ENCODE measurements around the gene DPY19L1.
"Not testable (repeated sequence)": the region's sequence is repeated elsewhere in the genome, so short reads cannot be mapped to it uniquely, and the experiment has no call there.

DPY19L1 gene

GRCh38 chr7:34982371-34983019 lies 54.8 kb downstream of the DPY19L1 start:
- no peak; the same call in 2 of the 3 replicates for ATAC-seq
- TF ChIP-seq PATZ1 (CRISPR knock-in tag; IDR thresholded peaks at IDR 0.05; ENCODE audit: borderline replicate concordance) (no peak), ESRRG (CRISPR knock-in tag; IDR thresholded peaks at IDR 0.05) (no peak), ZFP3 (CRISPR knock-in tag; IDR thresholded peaks at IDR 0.05) (no peak)

- ATAC-seq: not testable (repeated sequence)
Observed at GRCh38 chr7:34979124-34979523, 58.2 kb downstream of the DPY19L1 start.

- TF ChIP-seq GLIS3 (CRISPR knock-in tag; IDR thresholded peaks at IDR 0.05) (no peak), PATZ1 (CRISPR knock-in tag; IDR thresholded peaks at IDR 0.05; ENCODE audit: borderline replicate concordance) (no peak), ESRRG (CRISPR knock-in tag; IDR thresholded peaks at IDR 0.05) (no peak), ZFP3 (CRISPR knock-in tag; IDR thresholded peaks at IDR 0.05) (no peak), ZFP30 (CRISPR knock-in tag; IDR thresholded peaks at IDR 0.05) (no peak), CREB5 (CRISPR knock-in tag; IDR thresholded peaks at IDR 0.05; ENCODE audit: low read depth) (no peak), CSDC2 (CRISPR knock-in tag; IDR thresholded peaks at IDR 0.05) (no peak), SNAI2 (CRISPR knock-in tag; IDR thresholded peaks at IDR 0.05) (no peak), TOX (CRISPR knock-in tag; IDR thresholded peaks at IDR 0.05; ENCODE audit: borderline replicate concordance) (no peak), ZNF70 (CRISPR knock-in tag; IDR thresholded peaks at IDR 0.05) (no peak), TSHZ2 (CRISPR knock-in tag; IDR thresholded peaks at IDR 0.05) (no peak), ARNTL (CRISPR knock-in tag; IDR thresholded peaks at IDR 0.05; ENCODE audit: borderline replicate concordance, low read depth) (no peak), ZC3H10 (CRISPR knock-in tag; IDR thresholded peaks at IDR 0.05) (no peak), TCF4 (CRISPR knock-in tag; IDR thresholded peaks at IDR 0.05; ENCODE audit: borderline replicate concordance) (no peak), RARB (CRISPR knock-in tag; IDR thresholded peaks at IDR 0.05) (no peak), CSRNP3 (CRISPR knock-in tag; IDR thresholded peaks at IDR 0.05) (no peak)
- no peak for ATAC-seq
Observed at GRCh38 chr7:34973400-34973760, 63.9 kb downstream of the DPY19L1 start.

GRCh38 chr7:34972739-34973399 lies 64.4 kb downstream of the DPY19L1 start:
- not testable (repeated sequence) for ATAC-seq

- ATAC-seq: not testable (repeated sequence)
Observed at GRCh38 chr7:34967818-34968217, 69.5 kb downstream of the DPY19L1 start.

Measured in SK-N-SH treated with all-trans-retinoic acid at 6 μM for 48 hours (cell line).